GM20000 (cell line): ENCODE results near the gene NEK11.

Experiments used
- DNase-seq: peaks from one replicate; pipeline ENCODE4 v3.0.0; 2012; ENCODE audit warnings: low spot score
- TF ChIP-seq, protein P1 (sequence below): IDR thresholded peaks from 2 replicates; pipeline ENCODE4 v1.5.1; 2012; ENCODE audit warnings: mild to moderate bottlenecking, control low read depth; ENCODE audit errors: extremely low read depth, missing control alignments

The NEK11 gene

DNA sequence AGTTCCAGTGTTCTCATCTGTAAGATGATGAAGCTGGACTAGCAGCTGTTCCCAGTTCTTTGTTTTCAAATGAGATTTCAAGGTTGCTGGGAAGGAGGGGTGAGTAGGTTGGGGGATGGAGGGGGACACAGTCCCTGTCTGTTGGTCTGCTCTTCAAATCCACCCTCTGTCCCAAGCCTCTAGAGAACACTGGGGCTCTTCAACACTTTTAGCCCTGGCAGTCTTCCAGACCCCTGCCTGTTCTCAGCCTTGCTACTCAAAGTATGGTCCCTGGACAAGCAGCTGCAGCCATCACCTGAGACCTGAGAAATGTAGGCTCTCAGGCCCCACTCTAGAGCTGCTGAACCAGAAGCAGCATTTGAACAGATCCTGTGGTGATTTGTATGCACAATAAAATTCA is 41.3 kb downstream of the NEK11 start:
- TF ChIP-seq, protein P1, sequence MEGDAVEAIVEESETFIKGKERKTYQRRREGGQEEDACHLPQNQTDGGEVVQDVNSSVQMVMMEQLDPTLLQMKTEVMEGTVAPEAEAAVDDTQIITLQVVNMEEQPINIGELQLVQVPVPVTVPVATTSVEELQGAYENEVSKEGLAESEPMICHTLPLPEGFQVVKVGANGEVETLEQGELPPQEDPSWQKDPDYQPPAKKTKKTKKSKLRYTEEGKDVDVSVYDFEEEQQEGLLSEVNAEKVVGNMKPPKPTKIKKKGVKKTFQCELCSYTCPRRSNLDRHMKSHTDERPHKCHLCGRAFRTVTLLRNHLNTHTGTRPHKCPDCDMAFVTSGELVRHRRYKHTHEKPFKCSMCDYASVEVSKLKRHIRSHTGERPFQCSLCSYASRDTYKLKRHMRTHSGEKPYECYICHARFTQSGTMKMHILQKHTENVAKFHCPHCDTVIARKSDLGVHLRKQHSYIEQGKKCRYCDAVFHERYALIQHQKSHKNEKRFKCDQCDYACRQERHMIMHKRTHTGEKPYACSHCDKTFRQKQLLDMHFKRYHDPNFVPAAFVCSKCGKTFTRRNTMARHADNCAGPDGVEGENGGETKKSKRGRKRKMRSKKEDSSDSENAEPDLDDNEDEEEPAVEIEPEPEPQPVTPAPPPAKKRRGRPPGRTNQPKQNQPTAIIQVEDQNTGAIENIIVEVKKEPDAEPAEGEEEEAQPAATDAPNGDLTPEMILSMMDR: no peak
- DNase-seq: no peak

DNA sequence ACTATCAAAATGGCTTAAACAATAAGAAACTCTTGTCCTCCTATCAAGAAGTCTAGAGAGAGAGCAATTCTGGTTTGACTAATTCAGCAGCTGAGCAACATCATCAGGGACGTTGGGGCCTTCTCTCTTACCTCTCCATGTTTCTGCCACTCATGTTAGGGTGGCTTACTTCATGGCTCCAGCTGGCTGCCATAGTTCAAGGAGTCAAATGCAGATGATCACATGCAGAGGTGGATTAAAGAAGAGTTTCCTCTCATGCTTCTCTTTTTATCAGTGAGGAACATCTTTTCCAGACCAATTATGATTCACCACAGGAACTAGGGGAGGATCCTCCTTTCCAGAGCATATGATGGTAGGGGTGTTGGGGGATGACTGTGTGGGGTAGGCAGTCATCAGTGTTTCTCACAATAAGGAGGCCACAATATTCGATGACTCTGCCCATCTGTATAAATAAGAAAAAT is 45.5 kb downstream of the NEK11 start:
- DNase-seq: no peak

DNA sequence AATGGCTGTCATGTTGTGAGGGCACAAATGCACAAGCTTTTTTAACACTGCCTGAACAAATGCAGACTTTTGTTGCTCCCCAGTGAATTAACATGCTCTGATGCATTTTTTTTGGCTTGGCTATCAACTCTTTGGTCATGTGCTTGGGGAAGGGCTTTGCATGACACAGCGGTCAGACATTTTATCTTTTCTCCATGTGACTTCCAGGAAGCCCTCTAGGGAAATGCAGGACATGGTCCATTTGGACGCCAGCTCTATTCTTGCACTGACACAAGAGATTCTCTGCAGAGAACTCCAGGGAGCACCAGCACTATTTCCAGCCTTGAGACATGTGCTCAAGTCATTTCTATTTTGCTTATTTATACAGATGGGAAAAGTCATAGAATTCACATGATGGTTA is 46.2 kb downstream of the NEK11 start:
- TF ChIP-seq, protein P1: no peak
- no peak for DNase-seq

More for the DNA sequence above, 45.5 kb downstream of the NEK11 start:
- TF ChIP-seq, protein P1: no peak

DNA sequence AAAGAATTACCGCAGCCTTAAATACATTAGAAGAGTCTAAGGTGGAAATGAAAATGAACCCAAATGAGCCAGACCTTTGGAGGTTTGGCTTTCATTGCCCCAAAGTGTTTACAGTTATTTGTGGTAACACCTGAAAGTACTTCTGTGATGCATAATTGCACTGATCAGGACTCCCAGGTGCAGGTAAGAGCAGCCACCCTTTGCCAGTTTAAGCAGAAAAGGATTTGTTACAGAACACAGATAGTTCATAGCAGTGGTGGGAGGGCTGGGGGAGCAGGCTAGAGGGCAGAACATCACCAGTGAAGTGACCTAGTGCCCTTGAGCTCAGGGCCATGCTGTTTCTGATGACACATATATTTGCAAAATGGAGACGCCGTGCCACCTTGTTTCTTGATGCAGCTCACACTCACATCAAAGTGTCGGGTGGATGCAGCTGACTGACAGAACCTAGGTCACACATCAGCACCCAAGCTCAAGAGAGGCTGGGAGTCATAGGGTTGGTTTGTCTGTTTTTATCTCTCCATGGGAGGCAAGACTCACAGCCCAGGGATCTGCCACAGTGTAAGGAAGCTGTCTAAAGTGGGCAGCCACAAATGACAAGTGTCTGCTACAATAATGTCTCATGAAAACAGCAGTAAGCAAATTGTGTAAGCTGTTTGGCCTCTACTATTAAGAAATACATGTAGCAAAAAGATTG is 49.1 kb downstream of the NEK11 start:
- TF ChIP-seq, protein P1: no peak
- no peak for DNase-seq

DNA sequence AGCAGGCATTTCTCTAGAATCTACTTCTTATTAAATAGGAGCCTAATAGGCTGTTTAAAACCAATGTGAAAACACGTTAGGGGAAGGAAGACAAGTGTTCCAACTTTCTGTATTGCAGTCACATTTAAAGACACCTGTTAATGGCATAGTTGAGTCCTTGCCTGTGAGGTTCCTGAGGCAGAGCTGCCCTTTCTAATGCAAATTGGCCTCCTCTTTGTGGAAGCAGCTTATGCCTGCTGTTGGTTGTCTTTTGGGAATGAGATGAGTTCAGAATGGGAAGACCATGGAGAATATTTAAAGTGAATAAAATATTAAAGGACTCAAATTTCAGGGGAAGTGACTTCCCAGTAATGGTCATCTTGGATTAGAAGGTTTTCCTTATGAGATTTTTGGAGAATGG is 51.2 kb downstream of the NEK11 start:
- DNase-seq: no peak
- TF ChIP-seq, protein P1: no peak

DNA sequence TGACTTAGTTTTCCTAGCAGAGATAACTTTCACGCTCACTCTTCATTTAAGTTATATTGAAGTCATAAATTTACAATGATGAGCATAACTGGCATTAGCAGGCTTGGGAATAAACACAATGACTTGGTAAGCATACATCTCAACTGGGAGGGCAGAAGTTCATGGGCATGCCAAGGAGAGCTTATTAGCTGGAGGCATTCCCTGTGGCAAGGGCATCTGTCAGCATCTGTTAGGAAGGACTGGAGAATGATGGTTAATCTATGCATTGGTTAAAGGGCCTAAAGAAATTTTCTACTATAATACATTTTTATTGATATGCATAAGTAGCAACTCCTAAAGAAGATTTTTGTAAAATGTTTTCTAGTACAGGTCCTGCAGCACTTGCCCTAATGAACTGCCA is 52.4 kb downstream of the NEK11 start:
- DNase-seq: no peak
- TF ChIP-seq, protein P1: no peak

DNA sequence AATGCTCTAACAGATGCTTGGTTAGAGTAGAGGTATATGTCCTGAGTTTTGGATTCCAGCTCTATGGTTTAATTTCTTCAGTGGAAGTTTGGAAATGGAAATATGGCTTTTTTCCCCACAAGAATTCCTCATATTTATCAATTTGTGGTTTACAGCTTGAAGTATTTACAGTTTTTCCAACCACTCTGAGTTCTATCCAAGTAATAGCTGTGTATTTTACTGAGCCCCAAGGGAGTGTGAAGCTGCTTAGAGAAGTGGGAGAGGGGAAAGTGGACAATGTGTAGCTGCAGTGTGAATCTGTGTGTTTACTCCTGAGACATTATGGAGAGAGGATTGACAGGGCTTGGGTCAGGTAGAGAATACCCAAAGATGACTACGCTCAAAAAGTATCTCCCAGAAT is 54.5 kb downstream of the NEK11 start:
- TF ChIP-seq, protein P1: no peak
- DNase-seq: no peak
